Spleen (tissue), 7 donors: ENCODE results near the gene OOSP2.

Experiments
- CTCF ChIP-seq, 11 experiments: fragments of 200-600 bp in 7 of 11; fragments of 450-650 bp in 4 of 11; sonication (generic) in 4 of 11; IDR thresholded peaks in 8 of 11; conservative IDR thresholded peaks in 3 of 11; 1 replicate in 7 of 11; 2 replicates in 4 of 11; pipeline versions ENCODE4 v1.4.0 to v1.8.0; 2016 to 2021; ENCODE audit warnings: antibody characterized with exemption in 11 of 11, inconsistent platforms in 4 of 11, mild to moderate bottlenecking in 1 of 11
- POLR2A ChIP-seq, 3 donors: fragments of 450-650 bp; IDR thresholded peaks; one replicate each; pipeline ENCODE4 v1.5.1; 2017; ENCODE audit warnings: antibody characterized with exemption in 3 of 3, mild to moderate bottlenecking in 1 of 3
- POLR2AphosphoS5 ChIP-seq, 3 donors: sonication (generic); formaldehyde crosslinking; IDR thresholded peaks; one replicate each; pipeline ENCODE4 v1.5.1; 2017; ENCODE audit warnings: antibody characterized with exemption in 3 of 3
- donor health status: DM: no; HTN: no; CAD: no; lungs with moderate emphysema.
- donor health status: DM: no; HTN: no; CAD: no.
- donor health status: DM: no; HTN: no; CAD: no.

GRCh38 chr11:60065801-60066200 lies 25.6 kb downstream of the OOSP2 start:
- TF ChIP-seq POLR2AphosphoS5 (IDR thresholded peaks at IDR 0.05) (no peak), CTCF (IDR thresholded peaks at IDR 0.05 in 8 of 11, conservative IDR thresholded peaks at IDR 0.05 in 3 of 11) (no peak), POLR2A (IDR thresholded peaks at IDR 0.05) (no peak)
